HEK293 (cell line): ENCODE results near the gene MRTFA.

Source experiments
- CTCF ChIA-PET: fragments of 350-600 bp; formaldehyde crosslinking; extraction: SDS; loops from one replicate; lab custom pipeline; 2021; ENCODE audit warnings: antibody characterized with exemption; lab: Yijun Ruan, JAX
- POLR2A ChIA-PET: fragments of 300-600 bp; formaldehyde crosslinking; extraction: SDS; loops from one replicate; lab custom pipeline; 2020; ENCODE audit warnings: antibody characterized with exemption, inconsistent platforms; lab: Yijun Ruan, JAX
- H3K27ac ChIP-seq: fragments of 200-500 bp; sonication (Bioruptor generic); 2 replicates; pipeline ENCODE4 v1.5.1; 2014; ENCODE audit warnings: low read depth, low read length, control low read depth, inconsistent platforms; ENCODE audit errors: extremely low read depth
- H3K36me3 ChIP-seq, 2 experiments: fragments of 200-500 bp in 1 of 2; sonication (Bioruptor generic) in 1 of 2; 1 replicate in 1 of 2; 2 replicates in 1 of 2; pipeline ENCODE4 v1.5.1; 2014 to 2017; ENCODE audit warnings: inconsistent platforms in 2 of 2, low read length in 2 of 2; ENCODE audit not compliant: control insufficient read depth in 2 of 2, insufficient read depth in 1 of 2
- H3K4me1 ChIP-seq: fragments of 200-500 bp; sonication (Bioruptor generic); 2 replicates; pipeline ENCODE4 v1.5.1; 2014; ENCODE audit warnings: mild to moderate bottlenecking, low read length, inconsistent platforms; ENCODE audit not compliant: control insufficient read depth, insufficient read depth
- H3K4me3 ChIP-seq: 2 replicates; pipeline ENCODE4 v1.5.1; 2011; ENCODE audit warnings: low read depth, mild to moderate bottlenecking, control low read depth, low read length, moderate library complexity
- H3K9me3 ChIP-seq: fragments of 200-500 bp; sonication (Bioruptor generic); 2 replicates; pipeline ENCODE4 v1.5.1; 2014; ENCODE audit warnings: low read depth, low read length, inconsistent platforms; ENCODE audit not compliant: control insufficient read depth, insufficient read depth
- KLF7 ChIP-seq: fragments of 450-650 bp; formaldehyde crosslinking; IDR thresholded peaks from 2 replicates; pipeline ENCODE4 v1.5.1; 2016; ENCODE audit warnings: missing biosample characterization, missing genetic modification characterization, borderline replicate concordance
- PRDM10 ChIP-seq: fragments of 450-650 bp; formaldehyde crosslinking; IDR thresholded peaks from 2 replicates; pipeline ENCODE4 v1.5.1; 2016; ENCODE audit warnings: missing biosample characterization, missing genetic modification characterization
- SP7 ChIP-seq: fragments of 450-650 bp; formaldehyde crosslinking; IDR thresholded peaks from 2 replicates; pipeline ENCODE4 v1.5.1; 2016; ENCODE audit warnings: missing biosample characterization, missing genetic modification characterization
- YY2 ChIP-seq: fragments of 450-650 bp; formaldehyde crosslinking; IDR thresholded peaks from 2 replicates; pipeline ENCODE4 v1.5.1; 2016; ENCODE audit warnings: missing biosample characterization, missing genetic modification characterization
- ZNF138 ChIP-seq: fragments of 450-650 bp; formaldehyde crosslinking; IDR thresholded peaks from 2 replicates; pipeline ENCODE4 v1.5.1; 2016; ENCODE audit warnings: missing biosample characterization, missing genetic modification characterization, borderline replicate concordance
- ZNF202 ChIP-seq: fragments of 450-650 bp; formaldehyde crosslinking; IDR thresholded peaks from 2 replicates; pipeline ENCODE4 v1.5.1; 2016; ENCODE audit warnings: missing biosample characterization, missing genetic modification characterization, borderline replicate concordance
- ZNF239 ChIP-seq: fragments of 450-650 bp; formaldehyde crosslinking; IDR thresholded peaks from 2 replicates; pipeline ENCODE4 v1.5.1; 2016; ENCODE audit warnings: missing biosample characterization, missing genetic modification characterization
- ZNF266 ChIP-seq: fragments of 450-650 bp; formaldehyde crosslinking; IDR thresholded peaks from 2 replicates; pipeline ENCODE4 v1.5.1; 2016; ENCODE audit warnings: missing biosample characterization, missing genetic modification characterization, low read depth
- ZNF280C ChIP-seq: fragments of 450-650 bp; formaldehyde crosslinking; IDR thresholded peaks from 2 replicates; pipeline ENCODE4 v1.5.1; 2016; ENCODE audit warnings: missing biosample characterization, missing genetic modification characterization
- ZNF530 ChIP-seq: fragments of 450-650 bp; formaldehyde crosslinking; IDR thresholded peaks from 2 replicates; pipeline ENCODE4 v1.5.1; 2016; ENCODE audit warnings: low read depth, missing biosample characterization, missing genetic modification characterization
- ZNF596 ChIP-seq: fragments of 450-650 bp; IDR thresholded peaks from 2 replicates; pipeline ENCODE4 v1.5.0; 2018; ENCODE audit warnings: missing biosample characterization, mild to moderate bottlenecking, missing genetic modification characterization, moderate library complexity
- ZNF610 ChIP-seq: fragments of 450-650 bp; formaldehyde crosslinking; IDR thresholded peaks from 2 replicates; pipeline ENCODE4 v1.5.1; 2016; ENCODE audit warnings: missing biosample characterization, missing genetic modification characterization, borderline replicate concordance
- ZNF629 ChIP-seq: fragments of 450-650 bp; formaldehyde crosslinking; IDR thresholded peaks from 2 replicates; pipeline ENCODE4 v1.5.1; 2017; ENCODE audit warnings: missing biosample characterization, missing genetic modification characterization
- ZNF677 ChIP-seq: fragments of 450-650 bp; IDR thresholded peaks from 2 replicates; pipeline ENCODE4 v1.5.0; 2018; ENCODE audit warnings: missing biosample characterization, mild to moderate bottlenecking, missing genetic modification characterization, moderate library complexity
- ZNF76 ChIP-seq: fragments of 450-650 bp; formaldehyde crosslinking; IDR thresholded peaks from 2 replicates; pipeline ENCODE4; 2016; ENCODE audit warnings: low read depth, missing biosample characterization, missing genetic modification characterization, borderline replicate concordance
- ZSCAN16 ChIP-seq: fragments of 450-650 bp; formaldehyde crosslinking; IDR thresholded peaks from 2 replicates; pipeline ENCODE4 v1.5.1; 2016; ENCODE audit warnings: missing biosample characterization, missing genetic modification characterization
- TF ChIP-seq, protein P1 (sequence below): fragments of 450-650 bp; formaldehyde crosslinking; IDR thresholded peaks from 2 replicates; pipeline ENCODE4 v1.5.1; 2016; ENCODE audit warnings: missing biosample characterization, missing genetic modification characterization

The MRTFA gene

DNA sequence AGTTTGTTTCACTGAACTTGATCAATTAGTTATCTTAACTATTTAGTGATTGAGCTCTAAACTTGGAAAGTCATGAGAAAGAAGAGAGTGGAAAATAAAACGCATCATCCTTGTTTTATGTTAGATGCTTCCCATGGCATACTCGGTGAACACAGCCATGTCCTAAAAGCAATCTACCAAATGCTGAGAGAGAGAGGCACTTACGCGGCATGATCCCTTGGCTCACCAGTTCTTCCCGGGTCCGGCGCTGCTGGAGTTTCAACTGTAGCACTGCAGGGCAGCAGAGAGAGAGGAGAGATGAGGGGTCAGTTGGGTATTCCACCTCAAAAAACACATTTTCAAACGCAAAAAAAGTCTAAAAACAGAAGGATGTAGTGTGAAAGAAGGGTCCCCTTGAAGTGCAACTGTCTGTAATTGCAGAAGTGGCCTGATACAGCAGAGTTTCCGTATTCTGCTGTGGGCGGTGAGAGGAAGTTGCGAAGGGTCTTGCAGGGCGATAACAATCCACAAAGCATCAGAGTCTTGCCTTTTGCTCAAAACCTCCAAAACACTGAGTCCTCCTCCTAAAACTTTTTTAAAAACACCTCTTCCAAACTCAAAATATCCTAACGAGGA lies 173.4 kb downstream of the MRTFA start:
- CTCF ChIA-PET: interaction anchor here (0.9 to 1.7 kb wide), 2 partner anchors 8 to 14 kb away, joined by 3 to 5 read pairs; no protein-coding TSS in a partner anchor
- no peaks in the 10 kb centered on the region for H3K9me3 ChIP-seq
- peaks cover 4 to 7% of the 10 kb centered on the region in 2 experiments; a peak in 1 of 3 replicates for H3K36me3 ChIP-seq
- H3K4me3 ChIP-seq: no peak overlapping the region
- no peaks in the 10 kb centered on the region for H3K4me1 ChIP-seq
- POLR2A ChIA-PET: no interaction called here
- TF ChIP-seq ZNF280C (tag by site-specific recombination): no peak
- no peak for TF ChIP-seq ZSCAN16 (tag by site-specific recombination)
- no peak for TF ChIP-seq SP7 (tag by site-specific recombination)
- no peak for TF ChIP-seq ZNF266
- TF ChIP-seq ZNF239: no peak
- no peak for TF ChIP-seq PRDM10 (tag by site-specific recombination)
- no peak for TF ChIP-seq KLF7 (tag by site-specific recombination)
- TF ChIP-seq YY2 (tag by site-specific recombination): no peak
- no peak for TF ChIP-seq ZNF629 (tag by site-specific recombination)
- no peak for TF ChIP-seq ZNF138 (tag by site-specific recombination)
- no peak for TF ChIP-seq ZNF202 (tag by site-specific recombination)
- TF ChIP-seq ZNF76 (tag by site-specific recombination): no peak
- no peak overlapping the region for H3K27ac ChIP-seq

DNA sequence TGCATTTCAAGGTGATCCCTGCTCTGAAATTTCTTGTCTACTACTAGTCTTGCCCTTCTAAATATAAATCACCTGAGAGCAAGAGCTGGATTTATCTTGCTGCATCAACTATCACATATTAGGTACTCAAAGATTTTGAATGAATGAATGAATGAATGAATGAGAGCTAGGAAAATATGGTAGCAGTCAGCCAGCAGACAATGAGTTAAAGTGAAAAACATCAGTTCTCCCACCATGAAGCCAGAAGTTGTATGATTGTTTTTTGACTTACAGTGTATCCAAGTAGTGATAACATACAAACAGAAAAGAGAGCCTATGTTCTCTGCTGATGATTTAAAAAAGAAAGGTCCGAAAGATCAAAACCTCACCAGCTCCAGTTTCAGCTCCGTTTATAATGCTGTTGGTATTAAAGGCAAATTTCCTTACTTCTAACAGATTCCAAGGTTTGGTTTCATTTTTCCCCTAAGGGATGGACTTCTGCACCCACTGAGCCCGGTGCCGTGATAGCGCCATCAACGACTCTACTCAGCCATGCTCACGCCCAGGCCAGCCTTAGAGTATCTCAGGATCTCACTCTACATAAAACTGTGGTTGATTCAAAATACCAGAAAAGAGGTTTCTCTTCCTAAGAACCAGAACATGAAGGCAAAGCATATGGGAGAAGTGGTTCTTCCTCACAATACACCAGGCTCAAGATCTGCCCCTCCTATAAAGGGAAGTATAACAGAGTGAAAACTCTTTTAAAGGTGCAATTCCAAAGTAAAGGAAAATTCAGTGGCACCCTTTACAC lies 174.1 kb downstream of the MRTFA start:
- H3K27ac ChIP-seq: no peak overlapping the region
- H3K36me3 ChIP-seq: peaks cover 4 to 7% of the 10 kb centered on the region in 2 experiments; a peak in 1 of 3 replicates
- CTCF ChIA-PET: interaction anchor here (0.6 to 1.7 kb wide), 3 partner anchors 9 to 27 kb away, joined by 3 to 5 read pairs (median 4); no protein-coding TSS in a partner anchor
- POLR2A ChIA-PET: interaction anchor here (1.2 kb wide), 1 partner anchor 174 kb away, joined by 3 read pairs; the partner anchor contains the start of gene MRTFA
- H3K9me3 ChIP-seq: no peaks in the 10 kb centered on the region
- no peaks in the 10 kb centered on the region for H3K4me1 ChIP-seq
- TF ChIP-seq, protein P1, sequence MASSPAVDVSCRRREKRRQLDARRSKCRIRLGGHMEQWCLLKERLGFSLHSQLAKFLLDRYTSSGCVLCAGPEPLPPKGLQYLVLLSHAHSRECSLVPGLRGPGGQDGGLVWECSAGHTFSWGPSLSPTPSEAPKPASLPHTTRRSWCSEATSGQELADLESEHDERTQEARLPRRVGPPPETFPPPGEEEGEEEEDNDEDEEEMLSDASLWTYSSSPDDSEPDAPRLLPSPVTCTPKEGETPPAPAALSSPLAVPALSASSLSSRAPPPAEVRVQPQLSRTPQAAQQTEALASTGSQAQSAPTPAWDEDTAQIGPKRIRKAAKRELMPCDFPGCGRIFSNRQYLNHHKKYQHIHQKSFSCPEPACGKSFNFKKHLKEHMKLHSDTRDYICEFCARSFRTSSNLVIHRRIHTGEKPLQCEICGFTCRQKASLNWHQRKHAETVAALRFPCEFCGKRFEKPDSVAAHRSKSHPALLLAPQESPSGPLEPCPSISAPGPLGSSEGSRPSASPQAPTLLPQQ (tag by site-specific recombination): no peak
- TF ChIP-seq ZNF677 (tag by site-specific recombination) (no peak), ZNF530 (tag by site-specific recombination) (no peak), ZNF596 (tag by site-specific recombination) (no peak), ZNF610 (tag by site-specific recombination) (no peak), ZNF239 (no peak)
- H3K4me3 ChIP-seq: no peak overlapping the region
